Inflammatory macrophage treated with lipopolysaccharide for 1 hour (primary cell): ENCODE results near the gene PTPA.
"Not testable (repeated sequence)": the region's sequence is repeated elsewhere in the genome, so short reads cannot be mapped to it uniquely, and the experiment has no call there.

Experiments used
- DNase-seq, 2 donors: peaks; one replicate each; pipeline ENCODE4 v3.0.0-alpha.2; 2020 to 2022

The PTPA gene

DNA sequence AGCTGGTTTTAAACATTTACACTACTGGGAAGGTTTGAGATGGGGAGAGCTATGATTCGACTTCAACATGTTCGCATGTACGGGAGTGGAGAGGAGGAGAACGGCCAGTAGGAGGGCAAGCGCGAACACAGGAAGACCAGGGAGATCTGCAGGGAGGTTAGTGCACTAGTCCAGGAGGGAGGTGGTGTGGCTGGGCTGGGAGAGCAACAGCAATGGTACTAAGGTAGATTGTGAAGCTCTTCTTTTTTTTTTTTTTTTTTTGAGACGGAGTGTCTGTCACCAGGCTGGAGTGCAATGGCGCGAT, 50.3 kb downstream of the PTPA start:
- no peak for DNase-seq

DNA sequence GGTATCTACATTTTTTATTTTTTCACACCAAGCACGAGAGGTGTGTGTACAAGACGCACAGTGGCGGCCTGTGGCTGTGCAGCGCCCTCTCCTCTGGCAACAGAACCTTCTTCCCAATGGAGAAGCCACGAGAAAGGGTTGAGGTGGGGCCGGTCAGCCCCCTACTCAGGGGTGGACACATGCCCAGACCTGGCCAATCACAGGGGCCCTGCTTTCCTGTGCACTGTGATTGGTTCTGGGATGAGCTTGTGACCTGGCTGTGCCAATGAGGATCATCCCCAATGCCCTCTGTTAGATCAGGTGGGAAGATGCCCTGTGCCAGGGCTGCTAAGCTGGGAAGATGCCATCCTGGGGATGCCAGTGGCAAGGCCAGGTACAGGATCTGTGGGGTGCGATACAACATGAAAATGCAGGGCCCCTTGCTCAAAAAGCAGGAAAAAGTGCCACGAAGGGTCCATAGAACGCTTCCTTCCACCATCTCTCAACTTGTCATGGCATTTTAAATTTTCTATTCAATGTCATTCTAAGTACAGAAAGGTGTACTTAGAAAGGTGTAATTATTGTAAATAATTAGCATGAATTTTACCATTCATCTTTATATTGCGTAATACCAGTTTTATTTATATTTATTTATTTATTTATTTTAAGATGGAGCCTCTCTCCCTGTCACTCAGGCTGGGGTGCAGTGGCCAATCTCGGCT, 51.4 kb downstream of the PTPA start:
- no peak for DNase-seq

DNA sequence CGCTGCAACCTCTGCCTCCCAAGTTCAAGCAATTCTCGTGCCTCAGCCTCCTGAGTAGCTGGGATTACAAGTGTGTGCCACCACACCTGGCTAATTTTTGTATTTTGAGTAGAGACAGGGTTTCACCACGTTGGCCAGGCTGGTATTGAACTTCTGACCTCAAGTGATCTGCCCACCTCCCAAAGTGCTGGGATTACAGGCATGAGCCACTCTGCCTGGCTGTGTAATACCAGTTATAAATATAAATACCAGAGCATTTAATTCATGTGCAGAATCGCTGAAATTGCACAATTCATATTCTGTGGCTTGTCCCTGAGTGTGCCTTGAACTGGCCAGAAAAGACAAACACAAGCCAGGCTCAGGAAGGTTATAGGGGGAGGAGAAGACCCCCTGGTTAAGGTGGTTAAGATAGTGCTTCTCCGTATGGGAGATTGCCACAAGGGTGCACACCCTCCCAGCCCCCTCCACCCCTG, 52.0 kb downstream of the PTPA start:
- DNase-seq = not testable (repeated sequence)

DNA sequence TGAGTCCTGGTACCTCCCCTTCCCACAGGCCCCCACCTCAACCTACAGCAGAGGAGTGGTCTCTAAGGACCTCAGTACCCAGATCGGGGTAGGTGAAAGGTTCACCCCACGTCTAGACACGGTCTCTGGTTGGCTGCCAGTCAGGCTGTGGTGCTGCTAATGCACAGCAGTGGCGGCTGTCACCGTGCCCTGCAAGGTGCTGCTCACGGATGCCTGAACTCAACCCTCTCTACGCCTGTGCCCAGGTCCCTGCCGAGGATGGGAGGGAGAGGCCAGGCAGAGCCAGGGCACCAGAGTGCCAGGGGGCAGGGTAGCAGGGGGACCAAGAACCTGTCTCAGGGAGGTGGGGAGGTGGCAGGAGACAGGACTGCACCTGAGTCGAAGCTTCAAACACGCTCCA, 52.5 kb downstream of the PTPA start:
- DNase-seq = no peak

DNA sequence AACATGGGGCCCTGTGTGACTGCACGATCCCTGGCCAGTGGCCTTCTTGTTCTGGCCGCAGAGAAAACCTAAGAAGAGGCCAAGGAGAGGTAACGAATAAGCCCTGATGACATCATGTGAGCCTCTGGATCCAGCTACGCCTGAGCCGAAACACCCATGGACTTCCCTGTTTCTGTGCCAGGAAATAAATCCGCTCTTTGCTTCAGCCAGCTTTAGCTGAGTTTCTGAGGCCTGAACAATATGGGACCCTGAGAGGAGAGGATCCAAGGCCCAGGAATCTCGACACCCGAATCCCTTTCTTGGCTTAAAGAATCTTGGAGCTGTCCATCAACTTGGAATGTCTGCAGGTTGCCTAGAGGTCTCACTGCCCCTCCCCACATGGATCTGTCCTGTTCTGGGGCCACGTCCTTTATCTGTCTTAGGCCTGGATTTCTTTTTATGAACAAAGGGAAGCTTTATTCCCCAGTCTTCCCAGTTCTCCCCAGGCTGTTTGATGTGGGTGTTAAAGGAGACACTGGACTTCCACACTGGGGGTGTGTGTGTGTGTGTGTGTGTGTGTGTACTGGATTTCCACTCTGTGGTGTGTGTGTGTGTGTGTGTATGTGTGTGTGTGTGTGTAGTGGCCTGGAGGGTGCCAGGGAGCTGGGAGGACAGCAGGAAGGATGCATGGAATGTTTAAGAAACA, 53.2 kb downstream of the PTPA start:
- peak in 1 of 2 donors; percentile 44 for DNase-seq

DNA sequence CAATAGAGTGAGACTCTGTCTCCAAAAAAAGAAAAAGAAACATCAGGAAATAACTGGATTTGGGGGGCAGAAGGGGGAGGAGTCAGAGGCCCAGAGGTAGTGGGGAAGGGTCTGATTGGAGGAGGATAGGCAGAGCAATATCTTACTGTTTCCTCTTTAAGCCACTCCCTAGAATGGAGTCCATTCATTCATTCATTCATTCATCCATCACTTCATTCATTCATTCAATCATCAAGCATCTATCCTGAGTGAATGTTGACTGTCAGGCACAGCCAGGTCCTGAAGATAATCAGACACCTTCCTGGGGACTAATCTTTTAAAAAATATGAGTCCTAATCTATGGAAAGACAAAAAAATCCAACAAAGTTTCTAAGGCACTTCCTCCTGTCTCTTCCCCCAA, 54.0 kb downstream of the PTPA start:
- no peak for DNase-seq

DNA sequence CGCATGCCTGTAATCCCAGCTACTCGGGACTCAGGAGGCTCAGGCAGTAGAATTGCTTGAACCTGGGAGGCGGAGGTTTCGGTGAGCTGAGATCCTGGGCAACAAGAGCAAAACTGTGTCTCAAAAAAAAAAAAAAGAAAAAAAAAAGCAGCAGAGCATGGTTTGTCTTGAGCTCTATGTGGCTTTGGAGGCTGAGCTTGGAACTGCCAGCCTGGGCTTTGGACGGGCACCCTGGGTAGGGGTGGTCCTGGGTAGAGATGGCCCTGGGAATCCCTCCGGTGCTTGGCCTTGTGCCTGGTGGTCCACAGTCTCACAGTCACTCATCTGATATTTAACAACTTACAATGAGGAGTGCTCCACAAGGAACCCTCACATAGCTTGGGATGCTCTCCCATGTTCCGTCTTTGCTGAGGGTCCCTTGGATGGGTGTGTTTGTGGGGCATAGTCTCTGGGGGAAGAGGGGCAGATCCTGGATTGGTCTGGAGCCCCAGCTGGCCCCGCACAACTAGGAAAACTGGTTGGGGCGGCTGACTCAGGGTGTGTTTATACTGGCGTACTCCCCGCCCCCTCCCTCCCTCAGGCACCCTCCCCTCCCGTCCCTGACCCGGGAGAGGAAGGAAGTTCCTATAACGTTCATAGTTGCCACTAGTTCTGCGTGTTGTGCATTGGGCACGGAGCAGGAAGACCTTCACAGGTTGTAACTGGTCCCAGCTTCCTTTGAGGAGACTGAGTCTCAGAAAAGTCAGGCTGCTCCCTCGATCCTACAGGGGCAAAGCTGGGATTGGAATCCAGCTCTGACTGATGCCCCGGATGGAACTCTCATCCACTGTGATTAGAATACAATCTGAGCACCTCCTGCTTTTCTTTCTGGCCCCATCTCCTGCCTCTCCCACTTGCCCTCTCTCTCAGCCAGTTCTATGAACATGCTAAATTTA, 55.7 kb downstream of the PTPA start:
- DNase-seq = peak; percentile 47 to 54

DNA sequence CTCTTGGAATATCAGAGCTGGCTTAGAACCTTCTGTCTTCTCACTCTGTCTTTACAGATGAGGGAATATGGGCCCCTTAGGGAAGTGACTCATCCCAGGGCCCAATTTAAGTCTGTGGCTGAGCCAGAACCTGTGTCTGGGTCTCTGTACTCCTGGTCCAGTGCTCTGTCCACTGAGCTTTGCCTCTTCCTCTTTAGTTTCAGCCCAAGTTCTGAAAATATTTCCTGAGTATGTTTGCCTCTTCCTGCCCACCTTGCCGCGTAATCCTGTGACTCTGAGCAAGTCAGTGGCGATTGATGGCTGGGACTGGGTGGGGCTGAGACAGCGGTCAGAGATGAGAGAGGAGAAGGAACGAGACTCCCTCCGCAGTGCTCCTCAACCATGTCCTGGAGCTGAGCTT, 59.0 kb downstream of the PTPA start:
- peak in 1 of 2 donors; percentile 2 for DNase-seq

DNA sequence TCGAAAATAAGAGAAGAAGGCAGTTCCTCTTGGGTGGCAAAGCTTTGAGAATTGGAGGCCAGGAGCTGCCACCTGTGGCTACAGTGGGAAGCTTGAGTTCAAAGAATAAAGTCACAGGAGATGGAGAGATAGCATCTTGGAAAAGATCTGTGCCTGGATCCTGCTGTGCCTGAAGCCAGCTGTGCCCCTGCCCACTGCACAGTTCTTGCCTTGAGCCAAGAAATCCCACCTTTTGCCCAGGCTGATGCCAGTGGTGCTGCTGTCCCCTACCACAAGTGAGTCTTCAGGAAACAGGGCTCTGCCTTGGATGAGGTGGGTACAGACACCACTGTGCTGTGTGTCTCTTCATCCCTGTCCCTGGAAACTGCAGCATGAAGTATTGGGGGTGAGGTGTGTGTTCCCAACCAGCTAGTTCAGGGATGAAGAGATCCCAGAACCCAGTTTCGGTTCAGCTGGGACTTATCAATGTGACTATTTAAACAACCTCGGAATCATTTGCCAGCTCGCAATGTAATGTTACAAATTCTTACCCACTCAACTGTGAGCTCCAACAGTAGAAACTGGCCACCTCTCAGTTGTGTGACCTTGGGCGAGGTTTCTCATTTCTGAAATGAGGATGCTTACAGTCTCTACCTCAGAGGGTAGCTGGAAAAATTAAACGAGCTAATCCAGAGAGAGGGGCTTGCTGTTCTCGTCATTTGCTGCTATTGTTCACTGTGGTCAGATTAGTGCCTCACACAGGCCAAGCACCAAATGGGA, 61.0 kb downstream of the PTPA start:
- DNase-seq = no peak

DNA sequence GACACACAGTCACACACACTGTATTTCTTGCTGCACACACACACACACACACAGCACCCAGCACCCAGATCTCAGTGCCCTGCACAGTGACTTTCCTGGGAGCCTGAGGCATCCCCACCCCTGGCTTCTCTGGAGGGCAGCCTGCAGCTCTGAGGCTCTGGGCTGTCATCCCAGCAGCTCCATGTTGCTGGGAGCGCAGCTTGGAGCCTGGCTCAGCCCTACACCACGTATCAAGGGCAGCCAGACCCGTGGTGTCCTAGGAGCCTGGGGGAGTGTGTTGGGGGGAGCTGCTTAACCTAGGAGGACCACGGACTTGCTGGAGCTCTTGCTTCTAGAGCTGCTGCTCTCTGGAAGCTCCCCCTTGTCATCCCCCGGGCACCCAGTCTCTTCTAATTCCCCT, 61.6 kb downstream of the PTPA start:
- DNase-seq = no peak

DNA sequence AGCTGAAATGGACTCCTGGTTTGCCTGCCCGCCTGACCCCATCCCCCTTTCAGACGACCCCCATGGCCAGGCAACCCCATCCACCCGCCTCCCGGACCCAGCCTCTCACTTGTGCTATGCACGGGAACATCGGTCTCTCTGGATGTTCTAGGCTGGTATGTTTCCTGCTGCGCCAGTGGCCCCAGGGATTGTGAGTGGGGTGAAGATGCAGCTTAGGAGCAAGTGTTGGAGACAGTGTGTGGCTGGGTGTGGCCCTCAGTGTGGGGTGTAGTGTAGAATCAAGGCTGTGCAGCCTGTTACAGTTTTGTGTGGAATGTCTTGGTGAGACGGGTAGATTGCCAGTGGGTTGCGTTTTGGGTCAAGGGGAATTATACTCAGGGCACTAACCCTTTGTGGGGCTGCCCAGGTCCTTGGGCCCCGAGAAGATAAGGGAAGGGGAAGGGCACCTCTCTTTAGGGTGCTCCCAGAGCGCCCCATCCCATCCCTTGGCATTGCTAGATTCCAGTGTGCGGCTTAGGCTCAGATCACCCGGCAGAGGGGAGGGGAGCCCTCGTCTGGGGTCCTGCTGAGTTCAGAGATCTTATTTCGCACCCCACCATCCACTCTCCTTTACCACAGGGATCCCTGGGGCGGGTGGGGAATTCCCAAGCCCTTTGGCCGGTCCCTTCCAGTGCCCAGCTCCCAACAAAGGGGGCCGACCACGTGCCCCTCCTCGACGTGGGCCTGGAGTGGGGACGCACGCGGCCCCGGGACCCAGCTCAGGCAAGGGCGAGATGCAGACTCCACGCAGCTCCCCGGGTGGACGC, 62.3 kb downstream of the PTPA start:
- no peak for DNase-seq

DNA sequence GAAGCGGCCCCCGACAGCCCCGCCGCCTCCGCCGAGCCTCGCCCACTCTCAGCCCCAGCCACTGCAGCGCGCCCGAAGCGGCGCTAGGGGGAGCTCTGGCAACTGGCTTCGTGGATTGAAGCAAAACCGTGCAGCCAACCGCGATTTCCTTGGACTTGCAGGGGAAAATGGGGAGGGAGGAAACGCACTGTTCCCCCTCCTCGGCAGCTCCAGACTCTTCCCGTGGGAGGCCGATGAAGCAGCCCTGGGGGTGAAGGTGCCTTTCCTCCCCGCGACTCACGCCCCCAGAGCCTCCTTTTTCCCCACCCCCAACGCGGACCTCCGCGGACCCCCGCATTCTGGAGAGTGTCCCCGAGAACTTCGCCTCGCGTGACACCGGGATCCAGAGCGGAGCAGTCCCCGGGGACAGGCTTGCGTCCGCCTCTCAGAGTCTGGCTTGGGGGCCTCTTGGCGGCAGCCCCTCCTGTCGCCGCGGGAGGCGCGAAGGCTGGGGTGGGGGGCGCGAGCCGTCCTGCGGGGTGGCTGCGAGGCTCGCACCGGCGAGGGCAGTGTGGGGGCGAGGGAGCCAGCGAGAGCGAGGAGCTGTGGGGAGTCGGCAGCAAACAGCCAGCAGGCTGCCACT, 63.0 kb downstream of the PTPA start:
- peak; percentile 63 to 91 for DNase-seq

DNA sequence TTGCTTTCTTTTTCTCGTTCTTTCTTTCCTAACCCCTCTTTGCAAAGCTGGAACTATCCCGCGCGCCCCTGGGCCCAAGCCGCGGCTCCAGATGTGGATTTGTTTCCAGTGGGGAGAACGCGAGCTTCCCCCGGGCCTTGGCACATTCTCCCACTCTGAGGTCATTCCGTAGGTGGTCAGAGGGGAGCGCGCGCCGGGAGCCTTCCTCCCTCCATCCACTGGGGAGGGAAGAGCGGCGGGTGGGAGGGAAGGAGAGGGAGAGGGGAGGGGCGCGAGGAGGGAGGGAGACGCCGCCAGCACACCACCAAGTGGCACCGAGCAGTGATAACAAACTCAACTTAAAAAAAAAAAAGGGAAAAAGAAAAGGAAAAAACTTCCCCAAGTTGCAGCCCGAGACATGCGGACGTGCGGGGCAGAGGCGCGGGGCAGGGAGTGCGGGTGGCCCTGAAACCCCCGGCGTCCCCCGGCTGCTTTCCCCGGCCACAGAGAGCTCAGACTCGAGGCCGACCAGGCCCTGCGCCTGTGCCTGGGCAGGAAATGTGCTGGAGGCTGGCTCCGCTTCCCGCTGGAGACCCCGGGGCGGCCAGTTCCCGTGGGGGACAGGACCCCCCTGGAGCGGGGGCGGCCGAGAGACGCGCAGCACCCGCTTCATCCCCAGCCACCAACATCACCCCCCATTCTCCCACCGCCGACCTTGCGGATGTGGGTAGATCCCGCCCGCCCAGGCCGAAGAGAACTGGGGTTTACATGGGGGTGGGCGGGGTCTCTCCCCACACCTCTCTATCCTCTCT, 63.7 kb downstream of the PTPA start:
- DNase-seq = peak; percentile 24 to 49

DNA sequence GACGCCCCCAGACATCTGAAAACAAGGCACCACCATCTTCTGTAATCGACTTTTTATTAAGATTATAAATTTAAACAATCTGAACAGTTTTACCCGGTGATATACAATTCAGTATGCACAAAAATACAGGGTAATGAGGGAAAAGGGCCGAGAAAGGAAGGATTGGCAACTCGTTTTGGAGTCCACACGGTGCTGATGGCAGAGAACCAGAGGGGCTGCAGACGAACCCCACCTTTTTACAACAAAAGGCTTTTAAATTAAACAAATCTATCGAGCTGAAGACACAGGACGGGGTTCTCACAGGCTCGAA, 64.3 kb downstream of the PTPA start:
- DNase-seq = no peak

DNA sequence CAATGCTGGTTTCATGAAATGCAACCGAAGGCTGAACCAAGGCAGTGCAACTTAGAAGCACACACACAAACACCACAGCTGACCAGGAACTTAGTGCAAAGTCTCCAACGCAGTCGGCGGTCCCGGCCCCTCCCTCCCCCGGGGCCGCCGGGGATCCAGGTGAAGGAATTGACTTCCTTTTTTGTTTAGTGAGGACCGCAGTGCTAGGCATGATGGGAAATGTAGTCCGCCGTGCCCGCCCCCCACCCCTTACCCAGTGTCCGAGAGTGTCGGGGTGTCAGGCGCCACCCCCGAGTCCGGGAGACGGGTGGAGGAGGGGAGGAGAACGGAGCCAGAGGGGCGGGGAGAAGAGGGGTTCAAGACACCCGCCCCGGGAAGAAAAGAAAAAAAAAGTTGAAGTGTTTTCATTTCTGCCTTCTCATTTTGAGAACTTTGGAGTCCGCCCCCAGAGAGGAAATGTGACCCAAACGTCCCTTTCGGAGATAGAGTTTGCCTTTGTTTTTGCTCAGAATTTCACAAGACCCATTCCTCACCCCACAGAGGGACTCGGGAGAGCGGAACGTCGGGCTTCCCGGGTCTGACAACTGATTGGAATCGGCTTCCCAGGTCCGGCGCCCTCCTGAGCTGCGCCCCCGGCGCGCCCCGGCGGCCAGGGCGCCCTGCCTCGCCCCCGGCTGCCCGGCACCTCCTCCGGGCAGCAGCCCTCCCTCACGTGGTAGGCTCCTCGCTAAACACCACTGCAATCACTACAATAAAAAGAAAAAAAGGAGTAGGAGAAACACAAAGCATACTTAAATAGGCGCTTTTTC, 64.8 kb downstream of the PTPA start:
- peak; percentile 85 to 93 for DNase-seq

DNA sequence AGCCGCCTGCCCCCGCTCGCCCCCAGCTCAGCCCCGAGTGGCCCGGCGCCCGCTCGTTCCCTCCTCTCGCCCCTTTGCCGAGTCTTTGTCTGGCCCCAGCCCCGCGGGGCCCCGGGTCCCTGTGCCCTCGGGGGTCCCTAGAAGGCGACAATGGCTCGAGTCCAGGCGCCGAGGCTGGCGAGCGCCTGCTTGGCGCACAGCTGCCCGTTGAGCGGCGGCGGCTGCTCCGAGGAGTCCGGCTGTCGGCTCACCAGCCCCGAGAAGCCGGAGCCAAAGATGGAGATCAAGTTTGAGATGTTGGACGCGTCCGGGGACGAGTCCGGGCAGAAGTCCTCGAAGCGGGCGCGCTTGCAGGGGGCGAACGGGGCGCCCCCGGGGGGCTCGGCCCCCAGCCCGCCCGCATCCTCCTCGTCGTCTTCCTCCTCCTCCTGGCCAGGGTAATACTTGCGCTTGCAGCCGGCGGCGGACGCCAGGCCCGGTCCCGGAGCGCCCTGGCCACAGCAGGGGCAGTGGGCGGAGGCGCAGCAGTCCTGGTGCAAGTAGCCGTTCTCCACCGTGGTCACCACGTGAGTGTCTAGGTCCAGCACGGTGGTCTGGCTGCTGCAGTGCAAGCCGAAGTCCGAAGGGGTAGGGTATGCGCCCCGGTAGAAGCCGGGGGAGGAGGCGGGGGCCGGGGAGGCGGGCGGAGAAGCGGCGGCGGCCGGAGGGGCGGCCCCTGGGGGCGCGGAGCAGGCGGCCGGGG, 65.7 kb downstream of the PTPA start:
- DNase-seq = peak in 1 of 2 donors; percentile 25

DNA sequence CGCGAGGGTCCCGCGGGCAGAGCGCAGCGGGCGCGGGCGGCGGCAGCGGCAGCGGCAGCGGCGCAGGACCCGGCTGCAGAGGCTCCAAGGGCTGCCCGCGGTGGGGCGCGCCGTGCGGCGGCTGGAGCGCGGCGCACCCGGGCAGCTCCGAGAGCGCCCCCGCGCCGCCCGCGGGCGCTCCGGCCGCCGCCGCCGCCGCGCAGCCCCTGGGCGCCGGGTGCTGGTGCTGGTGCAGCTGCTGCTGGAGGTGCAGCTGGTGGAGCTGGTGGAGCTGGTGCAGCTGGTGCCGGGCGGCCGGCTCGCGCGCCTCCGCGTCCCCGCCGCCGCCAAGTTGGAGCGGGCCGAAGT, 66.2 kb downstream of the PTPA start:
- peak in 1 of 2 donors; percentile 19 for DNase-seq

DNA sequence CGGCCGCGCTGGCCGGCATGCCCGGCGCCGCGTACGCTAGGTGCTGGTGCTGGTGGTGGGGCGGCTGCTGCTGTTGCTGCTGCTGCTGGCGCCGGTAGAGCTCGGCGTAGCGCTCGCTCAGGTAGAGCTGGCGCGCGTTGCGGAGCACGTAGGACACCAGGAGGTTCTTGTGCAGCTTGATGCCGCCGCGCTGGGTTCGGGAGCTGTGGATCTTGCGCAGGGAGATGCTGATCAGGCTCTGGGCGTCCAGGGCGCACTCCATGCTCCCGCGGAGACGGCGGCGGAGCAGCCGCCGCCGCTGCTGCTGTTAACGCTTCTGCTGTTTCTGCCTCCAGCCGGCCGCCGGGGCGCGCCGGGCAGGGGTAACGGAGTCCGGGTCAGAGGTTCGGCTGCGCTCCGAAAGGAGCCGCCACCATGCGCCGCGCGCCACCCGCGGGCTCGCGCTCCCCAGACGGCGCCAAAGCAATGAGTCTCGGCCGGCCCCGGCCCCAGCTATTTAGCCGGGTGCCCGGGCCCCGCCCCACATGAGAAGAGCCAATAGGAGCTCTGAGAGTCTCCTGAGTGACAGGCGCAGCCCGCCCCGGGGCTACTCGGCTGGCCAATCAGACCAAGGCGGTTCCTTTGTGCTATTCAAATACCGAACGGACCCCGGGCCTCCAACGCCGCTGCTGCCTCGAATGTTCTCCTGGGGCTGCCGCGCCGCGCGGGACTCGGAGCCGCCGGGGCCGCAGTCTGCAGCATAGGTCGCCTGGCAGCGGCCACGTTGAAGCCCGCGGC, 66.8 kb downstream of the PTPA start, which contains the start of gene IER5L:
TSS of gene IER5L (minus strand) at position 471 of the 777 bp plus-strand sequence. CDS start at position 262, 209 bp downstream.
- DNase-seq = peak; percentile 90 to 98
